NCI-H1105 (cell line): ENCODE results near the gene CRYBA2.

Source experiments
- DNase-seq: peaks from one replicate; lab custom pipeline; 2025; lab: John Stamatoyannopoulos, UW

The CRYBA2 gene

GRCh38 chr2:219023045-219023605 lies 29.9 kb upstream of the CRYBA2 start:
- DNase-seq: no peak

DNA sequence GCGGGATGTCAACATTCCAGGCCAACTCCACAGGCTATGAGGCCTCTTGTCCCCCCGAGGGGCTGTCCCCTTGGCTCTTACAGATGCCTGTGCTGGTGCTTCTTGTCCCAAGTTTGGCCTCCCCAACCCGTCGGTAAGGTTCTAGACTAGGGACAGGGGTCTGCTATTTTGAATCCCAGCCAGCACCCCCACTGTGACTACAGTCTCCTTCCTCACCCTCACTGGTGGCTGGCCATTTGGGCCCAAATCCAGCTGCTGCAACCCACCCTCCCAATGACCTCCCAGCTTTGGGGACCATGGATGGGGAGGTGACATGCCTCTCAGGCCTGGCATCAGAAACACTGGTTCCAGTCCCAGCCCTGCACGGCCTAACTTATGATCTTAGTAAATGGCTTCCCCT lies 29.4 kb upstream of the CRYBA2 start:
- DNase-seq: no peak

DNA sequence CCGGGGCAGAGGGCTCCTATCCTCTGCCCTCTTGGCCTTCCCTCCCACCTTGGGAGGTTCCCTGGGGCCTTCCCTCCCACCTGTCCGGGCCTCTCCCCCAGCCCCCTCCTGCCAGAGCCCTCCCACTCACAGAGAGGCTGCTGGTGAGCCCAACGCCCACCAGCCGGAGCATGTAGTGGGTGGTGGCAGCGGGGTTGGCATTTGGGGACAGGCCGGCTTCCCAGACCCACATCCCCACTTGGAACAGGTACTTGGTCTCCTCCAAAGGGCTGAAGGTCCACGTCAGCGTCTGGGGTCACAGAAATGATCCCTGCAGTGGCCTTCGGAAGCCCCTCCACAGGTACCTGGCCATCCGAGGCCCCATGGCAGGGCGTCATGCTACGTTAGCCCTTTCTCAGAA lies 28.8 kb upstream of the CRYBA2 start:
- DNase-seq: no peak

DNA sequence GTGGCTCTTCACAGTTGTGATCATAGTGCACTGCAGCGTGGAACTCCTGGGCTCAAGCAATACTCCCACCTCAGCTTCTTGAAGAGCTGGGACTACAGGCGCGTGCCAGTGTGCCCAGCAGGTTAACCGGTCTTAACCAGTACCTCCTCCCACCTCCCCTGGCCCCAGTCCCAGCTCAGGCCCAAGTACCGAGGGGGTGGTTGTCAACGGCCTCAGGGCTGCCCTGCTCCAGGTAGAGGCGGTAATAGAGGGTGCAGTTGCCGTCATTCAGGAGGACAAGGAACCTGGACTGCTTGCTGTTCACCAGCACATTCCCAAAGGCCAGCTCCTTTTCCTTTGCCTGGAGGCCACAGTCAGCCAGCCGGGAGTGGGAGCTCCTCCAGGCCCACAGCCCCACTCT lies 28.4 kb upstream of the CRYBA2 start:
- no peak for DNase-seq

- no peak for DNase-seq
These were observed 27.6 kb upstream of the CRYBA2 start for GRCh38 chr2:219020604-219021365.

DNA sequence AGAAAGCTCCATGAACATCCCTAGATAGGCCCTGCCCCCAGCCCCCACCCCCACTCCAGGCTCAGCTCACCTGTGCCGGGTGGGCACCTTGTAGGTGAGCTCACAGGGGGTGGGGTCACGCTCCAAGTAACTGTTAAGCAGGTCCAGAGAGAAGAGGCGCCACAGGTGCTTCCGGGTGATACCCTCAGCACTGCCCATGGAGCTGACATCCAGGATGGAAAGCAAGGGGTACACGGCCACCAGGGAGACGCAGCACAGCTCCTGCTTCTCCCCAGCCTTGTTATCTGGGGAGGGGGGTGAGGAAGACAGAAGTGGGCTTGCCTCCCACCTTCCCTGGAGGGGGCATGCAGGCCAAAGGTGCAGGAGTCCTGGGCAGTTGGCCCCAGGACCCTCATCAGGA lies 26.2 kb upstream of the CRYBA2 start:
- DNase-seq: no peak

- DNase-seq: no peak
These were observed 25.5 kb upstream of the CRYBA2 start for GRCh38 chr2:219018726-219019125.

DNA sequence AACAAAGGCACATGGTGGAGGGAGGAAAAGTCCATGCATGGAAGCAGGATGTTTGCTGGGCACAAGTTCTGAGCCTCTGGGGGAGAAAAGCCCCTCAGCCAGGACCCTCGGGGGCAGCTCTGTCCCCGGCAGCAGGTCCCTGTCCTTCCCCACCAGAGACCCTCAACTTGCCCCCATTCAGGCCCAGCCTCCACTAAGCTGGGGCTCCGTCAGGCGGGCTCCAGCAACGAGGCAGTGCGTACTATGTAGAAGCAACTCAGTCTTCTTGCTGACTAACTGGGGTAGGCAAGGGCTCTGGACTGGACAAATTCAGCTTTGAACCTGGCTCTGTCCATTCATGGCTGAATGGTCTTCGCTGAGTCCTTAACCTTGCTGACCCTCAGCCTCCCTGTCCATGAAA lies 25.1 kb upstream of the CRYBA2 start:
- no peak for DNase-seq

GRCh38 chr2:219017201-219017931 lies 24.1 kb upstream of the CRYBA2 start:
- no peak for DNase-seq

- no peak for DNase-seq
These were observed 23.5 kb upstream of the CRYBA2 start for GRCh38 chr2:219016721-219017120.

GRCh38 chr2:219010873-219011272 lies 17.7 kb upstream of the CRYBA2 start:
- DNase-seq: no peak

DNA sequence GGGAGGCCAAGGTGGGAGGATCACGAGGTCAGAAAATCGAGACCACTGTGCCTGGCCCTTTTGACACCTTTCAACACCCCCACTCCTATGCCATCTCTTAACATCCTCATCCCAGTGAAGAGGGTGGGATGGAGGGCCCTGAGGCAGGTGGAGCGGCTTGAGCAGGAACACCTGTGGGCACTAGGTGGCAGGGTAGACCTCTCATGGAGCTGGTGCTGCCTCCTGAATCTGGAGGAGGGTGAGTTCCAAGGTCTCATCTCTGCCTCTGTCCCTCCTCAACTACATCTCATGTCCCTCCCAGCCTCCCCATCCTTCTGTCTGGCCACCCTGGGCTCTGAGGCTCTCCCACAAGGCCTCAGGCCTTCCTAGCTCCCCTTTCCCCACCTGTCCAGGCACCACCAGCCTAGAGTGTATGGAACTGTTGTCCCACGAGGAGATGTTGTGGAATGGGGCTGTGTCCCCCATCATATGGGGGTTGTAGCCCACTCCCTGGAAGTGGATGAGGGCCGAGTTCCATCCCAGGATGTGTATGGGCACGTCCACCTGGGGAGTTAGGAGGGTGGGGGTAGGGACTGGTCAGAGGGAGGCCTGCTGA lies 17.0 kb upstream of the CRYBA2 start:
- no peak for DNase-seq

DNA sequence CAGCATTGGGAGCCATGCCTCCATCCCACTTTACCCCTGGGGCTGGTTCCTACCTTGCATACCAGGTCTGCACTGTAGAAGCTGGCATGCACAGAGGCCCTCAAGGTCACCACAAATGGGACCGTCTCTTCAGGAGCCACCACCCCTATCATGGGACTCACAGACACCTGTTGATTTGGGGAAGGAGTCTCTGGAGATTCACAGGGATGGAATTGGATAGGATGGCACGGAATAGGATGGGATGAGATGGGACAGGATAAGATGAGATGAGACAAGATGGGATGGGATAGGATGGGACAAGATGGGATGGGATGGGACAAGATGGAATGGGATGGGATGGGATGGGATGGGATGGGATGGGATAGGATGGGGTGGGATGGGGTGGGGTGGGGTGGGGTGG lies 16.1 kb upstream of the CRYBA2 start:
- no peak for DNase-seq

- no peak for DNase-seq
These were observed 10.8 kb upstream of the CRYBA2 start for GRCh38 chr2:219003979-219004378.

- no peak for DNase-seq
These were observed 10.0 kb upstream of the CRYBA2 start for GRCh38 chr2:219003267-219003634.

DNA sequence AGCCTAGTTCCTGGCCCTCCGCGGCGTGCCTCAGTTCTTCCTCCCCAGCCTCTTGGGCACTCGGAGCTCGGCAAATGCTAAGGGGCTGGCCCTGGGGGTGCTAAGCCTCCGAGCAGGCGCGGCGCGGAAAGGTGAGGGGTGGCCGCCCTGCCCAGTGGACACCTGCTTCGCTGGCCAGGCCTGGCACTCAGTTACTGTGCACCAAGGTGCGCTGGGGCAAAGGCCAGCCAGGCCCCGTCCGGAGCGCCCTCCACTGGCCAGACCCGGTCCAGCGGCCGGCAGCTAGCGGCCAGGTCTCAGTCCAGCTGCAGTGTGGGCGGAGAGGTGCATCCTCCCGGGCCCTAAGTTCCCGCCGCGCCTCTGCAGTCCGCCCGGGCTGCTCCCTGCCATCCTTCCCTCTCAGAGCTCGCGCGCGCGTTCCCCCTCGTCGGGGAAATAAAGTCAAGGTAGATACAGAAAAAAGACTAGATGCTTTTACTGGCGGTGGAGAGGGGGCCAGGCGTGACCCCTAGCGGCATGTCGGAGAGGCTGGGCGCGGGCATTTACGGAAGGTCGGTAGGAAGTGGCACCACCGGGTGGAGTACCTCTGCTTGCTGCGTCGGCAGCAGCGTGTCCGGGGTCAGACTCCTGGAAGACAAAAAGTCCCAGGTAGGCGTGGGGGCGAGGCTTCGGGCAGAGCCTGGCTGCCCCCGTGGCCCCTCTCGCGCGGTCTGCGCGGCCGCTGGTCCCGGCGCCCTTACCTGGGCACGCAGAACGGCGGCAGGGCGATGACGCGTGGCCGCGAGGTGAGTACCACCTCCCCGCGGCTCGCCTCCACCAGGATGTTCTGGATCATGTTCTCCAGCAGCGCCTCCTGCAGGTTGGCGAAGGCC lies 9.4 kb upstream of the CRYBA2 start:
- no peak for DNase-seq

- peak; percentile 97 for DNase-seq
These were observed 8.6 kb upstream of the CRYBA2 start for GRCh38 chr2:219001577-219002394.

GRCh38 chr2:219001100-219001576 lies 7.9 kb upstream of the CRYBA2 start:
- no peak for DNase-seq

DNA sequence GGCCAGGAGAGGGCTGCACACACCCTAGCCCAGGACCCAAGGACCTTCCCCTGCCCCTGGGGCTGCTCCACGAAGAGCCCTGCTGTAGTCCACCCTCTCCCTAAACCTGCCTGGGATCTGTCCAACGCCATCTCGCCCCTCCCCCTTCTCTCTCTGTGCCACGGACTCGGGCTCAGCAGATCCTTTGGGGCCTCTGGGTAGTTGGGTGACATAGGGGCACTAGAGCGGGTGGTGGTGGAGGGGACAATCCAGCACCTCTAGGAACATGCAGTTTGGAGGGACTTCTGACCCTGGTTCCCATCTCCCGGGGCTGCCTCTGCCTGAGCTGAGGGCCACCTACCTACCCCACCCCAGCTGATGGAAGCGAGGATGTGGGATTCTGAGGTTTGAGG lies 7.3 kb upstream of the CRYBA2 start:
- DNase-seq: no peak

DNA sequence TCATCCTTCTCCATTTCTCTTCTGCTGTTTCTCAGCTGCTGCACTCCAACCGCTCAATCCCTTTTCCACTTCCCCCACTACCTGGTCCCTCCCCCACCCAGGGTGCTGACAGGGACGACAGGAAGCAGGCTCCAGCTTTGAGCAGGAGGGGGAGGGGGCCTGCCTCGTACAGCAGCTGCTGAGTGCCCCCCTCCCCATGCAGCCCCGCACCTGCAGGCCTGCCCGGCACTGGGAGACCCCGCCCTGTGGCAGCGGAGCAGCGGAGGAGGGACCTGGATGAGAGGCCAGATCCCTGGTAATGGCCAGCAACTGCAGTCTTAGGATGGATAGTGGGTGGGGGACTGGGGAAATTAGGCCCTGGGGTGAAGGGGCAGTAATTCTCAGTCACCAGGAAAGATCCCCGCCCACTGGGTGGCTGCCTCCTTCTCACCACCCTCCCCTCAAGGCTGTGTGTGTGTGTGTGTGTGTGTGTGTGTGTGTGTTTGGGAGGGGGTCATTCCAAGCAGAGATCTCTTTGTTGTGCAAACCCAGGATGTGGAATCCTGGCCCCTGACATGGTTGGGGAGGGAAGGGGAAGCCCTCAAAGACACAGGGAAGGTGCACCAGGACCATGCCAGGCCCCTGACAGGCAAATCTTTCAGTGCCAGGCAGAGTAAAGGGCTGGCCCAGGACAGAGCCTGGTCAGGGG lies 6.8 kb upstream of the CRYBA2 start:
- DNase-seq: peak; percentile 94
